Measurements from ENCODE around the gene ADCY10. TPM values are rescaled to one million over a fixed set of nuclear protein-coding genes. Genes with fewer than 3 reads are reported as not detected.

ADCY10 gene
- total RNA-seq, 1 experiment from 2014 or later: 0.46 TPM

DNA sequence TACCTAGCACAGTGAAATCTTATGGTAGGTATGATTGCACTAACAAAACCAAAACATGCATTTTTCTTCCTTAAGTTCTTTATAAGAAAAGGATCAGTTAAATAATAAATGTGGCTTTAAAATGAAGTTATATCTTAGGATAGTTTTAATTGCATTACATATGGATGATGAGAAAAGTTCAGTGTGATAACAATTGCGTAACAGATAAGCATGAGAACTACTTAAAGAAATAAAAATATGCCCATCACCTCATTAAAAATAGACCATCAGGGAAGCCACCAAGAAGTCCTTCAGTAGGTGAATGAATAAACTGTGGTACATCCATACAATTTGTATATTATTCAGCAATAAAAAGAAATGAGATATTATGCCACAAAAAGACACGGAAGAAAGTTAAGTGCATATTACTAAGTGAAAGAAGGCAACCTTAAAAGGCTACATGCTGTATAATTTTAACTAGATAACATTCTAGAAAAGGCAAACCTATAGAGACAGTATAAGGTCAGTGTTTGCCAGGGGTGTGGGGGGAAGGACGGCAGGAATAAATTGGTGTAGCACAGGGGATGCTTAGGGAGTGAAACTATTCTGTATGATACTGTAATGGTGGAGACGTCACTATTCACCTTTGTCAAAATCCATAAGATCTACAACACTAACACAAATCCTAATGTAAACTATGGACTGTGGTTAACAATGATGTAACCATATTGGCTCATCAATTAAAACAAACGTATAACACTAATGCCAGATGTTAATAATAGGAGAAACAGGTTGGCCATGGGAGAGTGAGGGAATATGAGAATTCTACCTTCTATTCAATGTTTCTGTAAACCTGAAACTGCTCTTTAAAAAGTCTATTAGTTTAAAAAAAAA is 149.2 kb downstream of the ADCY10 start:
- no peaks in the 10 kb centered on the region for H3K9me2 ChIP-seq (ENCODE audit: insufficient read depth)
- no peak overlapping the region for H3K4me3 ChIP-seq
- H3K9me3 ChIP-seq (ENCODE audit: insufficient read depth, low read depth): no peaks in the 10 kb centered on the region
- H3K27me3 ChIP-seq (ENCODE audit: insufficient read depth, low read depth): no peaks in the 10 kb centered on the region
- DNase-seq: no peak
- POLR2A ChIA-PET (ENCODE audit: unreplicated experiment): no interaction called here
- no peak overlapping the region for H3K4me2 ChIP-seq
- TF ChIP-seq, protein P1, sequence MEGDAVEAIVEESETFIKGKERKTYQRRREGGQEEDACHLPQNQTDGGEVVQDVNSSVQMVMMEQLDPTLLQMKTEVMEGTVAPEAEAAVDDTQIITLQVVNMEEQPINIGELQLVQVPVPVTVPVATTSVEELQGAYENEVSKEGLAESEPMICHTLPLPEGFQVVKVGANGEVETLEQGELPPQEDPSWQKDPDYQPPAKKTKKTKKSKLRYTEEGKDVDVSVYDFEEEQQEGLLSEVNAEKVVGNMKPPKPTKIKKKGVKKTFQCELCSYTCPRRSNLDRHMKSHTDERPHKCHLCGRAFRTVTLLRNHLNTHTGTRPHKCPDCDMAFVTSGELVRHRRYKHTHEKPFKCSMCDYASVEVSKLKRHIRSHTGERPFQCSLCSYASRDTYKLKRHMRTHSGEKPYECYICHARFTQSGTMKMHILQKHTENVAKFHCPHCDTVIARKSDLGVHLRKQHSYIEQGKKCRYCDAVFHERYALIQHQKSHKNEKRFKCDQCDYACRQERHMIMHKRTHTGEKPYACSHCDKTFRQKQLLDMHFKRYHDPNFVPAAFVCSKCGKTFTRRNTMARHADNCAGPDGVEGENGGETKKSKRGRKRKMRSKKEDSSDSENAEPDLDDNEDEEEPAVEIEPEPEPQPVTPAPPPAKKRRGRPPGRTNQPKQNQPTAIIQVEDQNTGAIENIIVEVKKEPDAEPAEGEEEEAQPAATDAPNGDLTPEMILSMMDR (conservative IDR thresholded peaks at IDR 0.05): no peak
- no peak for TF ChIP-seq EZH2 (IDR thresholded peaks at IDR 0.05; ENCODE audit: low read depth)
- CTCF ChIA-PET: no interaction called here
- H3K36me3 ChIP-seq (ENCODE audit: low read depth): peaks cover 10% of the 10 kb centered on the region; the same call in 1 of the 2 replicates
- no TSS peak for BruUV-seq (replicated peaks)
- no peak overlapping the region for H3K27ac ChIP-seq
- peaks cover 28% of the 10 kb centered on the region for H3K79me2 ChIP-seq (ENCODE audit: low read depth)
- H4K20me1 ChIP-seq (ENCODE audit: insufficient read depth): no peaks in the 10 kb centered on the region; the same call in 1 of the 2 replicates
- H3K4me1 ChIP-seq (replicated peaks; ENCODE audit: insufficient read depth): no peaks in the 10 kb centered on the region
- intact Hi-C loops (cut with micrococcal nuclease; ENCODE audit: unreplicated experiment): no loop called here
- H2AFZ ChIP-seq: no peak overlapping the region
- H3F3A ChIP-seq (ENCODE audit: insufficient read depth, low read depth): no peaks in the 10 kb centered on the region; the same call in 1 of the 2 replicates

DNA sequence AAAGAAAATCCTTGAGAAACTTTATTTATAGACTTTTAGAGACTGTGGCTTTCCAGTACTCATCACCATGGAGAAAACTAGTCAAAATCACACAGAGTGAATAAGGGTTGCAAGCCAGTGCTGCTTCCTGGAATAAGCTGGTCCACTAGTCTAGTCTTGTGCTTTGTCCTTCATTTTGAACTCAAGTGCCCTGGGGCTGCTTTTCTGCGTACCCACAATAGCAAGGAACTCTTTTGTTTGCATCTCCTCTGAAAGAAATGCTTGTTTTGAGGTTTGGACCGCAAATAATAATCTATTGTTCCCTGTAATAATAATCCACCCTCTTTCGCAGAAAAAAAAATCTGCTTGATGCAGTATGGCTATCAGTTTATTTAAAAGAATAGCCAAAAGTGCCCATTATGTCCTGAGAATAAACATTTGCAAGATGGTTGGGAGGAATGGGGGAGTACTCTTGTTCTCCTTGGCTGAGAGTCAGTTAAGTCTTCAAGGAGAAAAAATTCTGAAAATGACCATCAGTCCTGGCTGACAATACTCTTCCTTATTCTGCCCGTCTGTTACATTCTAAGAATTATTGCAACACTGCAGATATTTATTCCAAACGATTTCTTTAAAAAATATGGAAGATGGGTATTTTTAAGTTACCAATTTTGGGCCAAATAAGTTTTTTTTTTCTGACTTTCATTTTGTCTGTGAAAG is 150.3 kb downstream of the ADCY10 start:
- TF ChIP-seq, protein P1 (conservative IDR thresholded peaks at IDR 0.05): no peak
- TF ChIP-seq EZH2 (IDR thresholded peaks at IDR 0.05; ENCODE audit: low read depth): no peak
- peaks cover 8% of the 10 kb centered on the region; the same call in 1 of the 2 replicates for H3K36me3 ChIP-seq (ENCODE audit: low read depth)
- H3K9me3 ChIP-seq (ENCODE audit: insufficient read depth, low read depth): no peaks in the 10 kb centered on the region
- no peaks in the 10 kb centered on the region for H3K27me3 ChIP-seq (ENCODE audit: insufficient read depth, low read depth)
- ChIA-PET POLR2A (ENCODE audit: unreplicated experiment) (no interaction called here), CTCF (no interaction called here)
- no peak overlapping the region for H2AFZ ChIP-seq
- peaks cover 35% of the 10 kb centered on the region for H3K79me2 ChIP-seq (ENCODE audit: low read depth)
- no peak overlapping the region for H3K4me2 ChIP-seq
- H3K27ac ChIP-seq: no peak overlapping the region
- no peaks in the 10 kb centered on the region for H3K4me1 ChIP-seq (replicated peaks; ENCODE audit: insufficient read depth)
- no peaks in the 10 kb centered on the region for H3K9me2 ChIP-seq (ENCODE audit: insufficient read depth)
- intact Hi-C loops (cut with micrococcal nuclease; ENCODE audit: unreplicated experiment): no loop called here
- no peak for DNase-seq
- no peaks in the 10 kb centered on the region; the same call in 1 of the 2 replicates for H3F3A ChIP-seq (ENCODE audit: insufficient read depth, low read depth)
- peaks cover 3% of the 10 kb centered on the region; the same call in 1 of the 2 replicates for H4K20me1 ChIP-seq (ENCODE audit: insufficient read depth)
- no TSS peak for BruUV-seq (replicated peaks)
- no peak overlapping the region for H3K4me3 ChIP-seq

GRCh38 chr1:167762061-167762746 is 151.7 kb downstream of the ADCY10 start:
- no TSS peak for BruUV-seq (replicated peaks)

More at GRCh38 chr1:167762061-167762746, 151.7 kb downstream of the ADCY10 start:
- H3K9me2 ChIP-seq (ENCODE audit: insufficient read depth): no peaks in the 10 kb centered on the region
- peaks cover 3% of the 10 kb centered on the region; the same call in 1 of the 2 replicates for H4K20me1 ChIP-seq (ENCODE audit: insufficient read depth)
- no peaks in the 10 kb centered on the region; the same call in 1 of the 2 replicates for H3F3A ChIP-seq (ENCODE audit: insufficient read depth, low read depth)
- peaks cover 35% of the 10 kb centered on the region for H3K79me2 ChIP-seq (ENCODE audit: low read depth)
- ChIA-PET POLR2A (ENCODE audit: unreplicated experiment) (no interaction called here), CTCF (no interaction called here)
- no peak overlapping the region for H3K27ac ChIP-seq
- H3K27me3 ChIP-seq (ENCODE audit: insufficient read depth, low read depth): no peaks in the 10 kb centered on the region
- H3K36me3 ChIP-seq (ENCODE audit: low read depth): peaks cover under 1% of the 10 kb centered on the region; the same call in 1 of the 2 replicates
- no peak overlapping the region for H3K4me2 ChIP-seq
- intact Hi-C loops (cut with micrococcal nuclease; ENCODE audit: unreplicated experiment): no loop called here
- no peaks in the 10 kb centered on the region for H3K9me3 ChIP-seq (ENCODE audit: insufficient read depth, low read depth)
- no peak overlapping the region for H3K4me3 ChIP-seq
- no peak overlapping the region for H2AFZ ChIP-seq
- H3K4me1 ChIP-seq (replicated peaks; ENCODE audit: insufficient read depth): no peaks in the 10 kb centered on the region
- no peak for DNase-seq
- TF ChIP-seq, protein P1 (conservative IDR thresholded peaks at IDR 0.05): no peak
- TF ChIP-seq EZH2 (IDR thresholded peaks at IDR 0.05; ENCODE audit: low read depth): no peak
